ENCODE measurements around the gene USP6NL.

DNA sequence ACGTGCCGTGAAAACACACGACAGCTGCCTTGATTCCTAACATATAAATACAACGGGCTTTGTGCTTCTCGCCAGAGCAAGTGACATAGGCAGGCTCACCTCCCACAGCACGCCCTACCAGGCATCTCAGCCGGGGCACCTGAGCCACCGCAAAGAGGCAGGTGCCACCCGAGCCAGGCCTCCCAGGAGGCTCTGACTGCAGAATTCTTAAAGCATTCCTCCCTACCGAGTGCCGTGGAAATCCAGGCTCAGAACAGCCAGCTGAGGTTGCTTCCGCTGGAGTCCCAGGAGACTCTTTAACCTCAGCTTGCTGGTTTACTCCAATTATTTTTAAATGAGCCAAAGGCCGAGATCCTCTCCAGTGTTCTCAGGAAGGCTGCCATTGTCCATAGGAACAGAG is 206.5 kb downstream of the USP6NL start:
- TF ChIP-seq, protein P1, sequence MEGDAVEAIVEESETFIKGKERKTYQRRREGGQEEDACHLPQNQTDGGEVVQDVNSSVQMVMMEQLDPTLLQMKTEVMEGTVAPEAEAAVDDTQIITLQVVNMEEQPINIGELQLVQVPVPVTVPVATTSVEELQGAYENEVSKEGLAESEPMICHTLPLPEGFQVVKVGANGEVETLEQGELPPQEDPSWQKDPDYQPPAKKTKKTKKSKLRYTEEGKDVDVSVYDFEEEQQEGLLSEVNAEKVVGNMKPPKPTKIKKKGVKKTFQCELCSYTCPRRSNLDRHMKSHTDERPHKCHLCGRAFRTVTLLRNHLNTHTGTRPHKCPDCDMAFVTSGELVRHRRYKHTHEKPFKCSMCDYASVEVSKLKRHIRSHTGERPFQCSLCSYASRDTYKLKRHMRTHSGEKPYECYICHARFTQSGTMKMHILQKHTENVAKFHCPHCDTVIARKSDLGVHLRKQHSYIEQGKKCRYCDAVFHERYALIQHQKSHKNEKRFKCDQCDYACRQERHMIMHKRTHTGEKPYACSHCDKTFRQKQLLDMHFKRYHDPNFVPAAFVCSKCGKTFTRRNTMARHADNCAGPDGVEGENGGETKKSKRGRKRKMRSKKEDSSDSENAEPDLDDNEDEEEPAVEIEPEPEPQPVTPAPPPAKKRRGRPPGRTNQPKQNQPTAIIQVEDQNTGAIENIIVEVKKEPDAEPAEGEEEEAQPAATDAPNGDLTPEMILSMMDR (IDR thresholded peaks at IDR 0.05; ENCODE audit: control extremely low read depth in 1 of 3, insufficient read depth in 1 of 3, low read depth in 1 of 3, low read length in 3 of 3), result no peak
- TF ChIP-seq YY1 (IDR thresholded peaks at IDR 0.05; ENCODE audit: low read depth, low read length) (no peak), POLR2AphosphoS5 (IDR thresholded peaks at IDR 0.05; ENCODE audit: low read depth, low read length) (no peak), BRCA1 (IDR thresholded peaks at IDR 0.05; ENCODE audit: low read depth, low read length) (no peak), EZH2 (IDR thresholded peaks at IDR 0.05; ENCODE audit: low read depth, low read length, severe bottlenecking) (no peak), USF2 (IDR thresholded peaks at IDR 0.05; ENCODE audit: low read length) (no peak), CBX5 (IDR thresholded peaks at IDR 0.05; ENCODE audit: low read depth, low read length) (no peak), POLR2A (IDR thresholded peaks at IDR 0.05; ENCODE audit: control extremely low read depth in 1 of 2, low read depth in 2 of 2, low read length in 2 of 2) (no peak)
